A549 (cell line): ENCODE results near the gene CYB561D2.

Source experiments
- FOSL2 ChIP-seq, 2 experiments: fragments of 450-650 bp in 1 of 2; fragments of >200 bp in 1 of 2; sonication (Bioruptor Twin) in 1 of 2; formaldehyde crosslinking; IDR thresholded peaks; 2 replicates each; pipeline versions ENCODE4 v1.5.0 to v1.6.1; 2016 to 2020; ENCODE audit warnings: mild to moderate bottlenecking in 1 of 2, moderate library complexity in 1 of 2
- MAX ChIP-seq: IDR thresholded peaks from 2 replicates; pipeline ENCODE4 v1.6.1; 2012
- NPAS2 ChIP-seq: fragments of 250-450 bp; sonication (Bioruptor Pico); IDR thresholded peaks from 2 replicates; pipeline ENCODE4 v1.8.0; 2022; ENCODE audit warnings: mild to moderate bottlenecking, moderate library complexity, borderline replicate concordance
- PHF8 ChIP-seq: fragments of 200-600 bp; sonication (generic); IDR thresholded peaks from 2 replicates; pipeline ENCODE4 v1.6.1; 2016; ENCODE audit warnings: low read depth, mild to moderate bottlenecking, antibody characterized with exemption, moderate library complexity, borderline replicate concordance
- POLR2A ChIP-seq: IDR thresholded peaks from 2 replicates; pipeline ENCODE4 v1.6.1; 2012; ENCODE audit warnings: mild to moderate bottlenecking, low read length
- TF ChIP-seq, protein P1 (sequence below): fragments of >200 bp; sonication (Bioruptor Twin); formaldehyde crosslinking; IDR thresholded peaks from 3 replicates; pipeline ENCODE4 v1.5.1; 2016

GRCh38 chr3:50392101-50392715, 41.5 kb downstream of the CYB561D2 start:
- no peak for TF ChIP-seq FOSL2 (IDR thresholded peaks at IDR 0.05)
- no peak for TF ChIP-seq FOSL2 (CRISPR knock-in tag; IDR thresholded peaks at IDR 0.05)
- TF ChIP-seq NPAS2: no peak
- TF ChIP-seq, protein P1, sequence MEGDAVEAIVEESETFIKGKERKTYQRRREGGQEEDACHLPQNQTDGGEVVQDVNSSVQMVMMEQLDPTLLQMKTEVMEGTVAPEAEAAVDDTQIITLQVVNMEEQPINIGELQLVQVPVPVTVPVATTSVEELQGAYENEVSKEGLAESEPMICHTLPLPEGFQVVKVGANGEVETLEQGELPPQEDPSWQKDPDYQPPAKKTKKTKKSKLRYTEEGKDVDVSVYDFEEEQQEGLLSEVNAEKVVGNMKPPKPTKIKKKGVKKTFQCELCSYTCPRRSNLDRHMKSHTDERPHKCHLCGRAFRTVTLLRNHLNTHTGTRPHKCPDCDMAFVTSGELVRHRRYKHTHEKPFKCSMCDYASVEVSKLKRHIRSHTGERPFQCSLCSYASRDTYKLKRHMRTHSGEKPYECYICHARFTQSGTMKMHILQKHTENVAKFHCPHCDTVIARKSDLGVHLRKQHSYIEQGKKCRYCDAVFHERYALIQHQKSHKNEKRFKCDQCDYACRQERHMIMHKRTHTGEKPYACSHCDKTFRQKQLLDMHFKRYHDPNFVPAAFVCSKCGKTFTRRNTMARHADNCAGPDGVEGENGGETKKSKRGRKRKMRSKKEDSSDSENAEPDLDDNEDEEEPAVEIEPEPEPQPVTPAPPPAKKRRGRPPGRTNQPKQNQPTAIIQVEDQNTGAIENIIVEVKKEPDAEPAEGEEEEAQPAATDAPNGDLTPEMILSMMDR: no peak
- TF ChIP-seq POLR2A: no peak
- TF ChIP-seq PHF8: no peak
- TF ChIP-seq MAX: no peak
